Type B pancreatic cell (in vitro differentiated cells): ENCODE measurements around the gene NRXN2. TPM values are rescaled to one million over a fixed set of nuclear protein-coding genes. Genes with fewer than 3 reads are reported as not detected.

Experiments used
- DNase-seq: peaks from one replicate; pipeline ENCODE4 v3.0.0; 2021; ENCODE audit warnings: mixed read lengths; ENCODE audit not compliant: unreplicated experiment; ENCODE audit errors: extremely low spot score
- H3K27ac Mint-ChIP-seq: 2 replicates; pipeline ENCODE4 v1.8.0; 2021; ENCODE audit warnings: mild to moderate bottlenecking, mixed read lengths
- H3K27me3 Mint-ChIP-seq: 2 replicates; pipeline ENCODE4 v1.8.0; 2021; ENCODE audit warnings: mixed read lengths
- H3K36me3 Mint-ChIP-seq: 2 replicates; pipeline ENCODE4 v1.8.0; 2021; ENCODE audit warnings: mixed read lengths
- H3K4me1 Mint-ChIP-seq: one replicate; pipeline ENCODE4 v1.8.0; 2021; ENCODE audit warnings: mixed read lengths; ENCODE audit not compliant: unreplicated experiment
- H3K4me3 Mint-ChIP-seq: 2 replicates; pipeline ENCODE4 v1.8.0; 2021; ENCODE audit warnings: mild to moderate bottlenecking, mixed read lengths
- H3K9me3 Mint-ChIP-seq: 2 replicates; pipeline ENCODE4 v1.8.0; 2021; ENCODE audit warnings: mixed read lengths
- CTCF ChIP-seq: fragments of 200-600 bp; sonication (generic); conservative IDR thresholded peaks from 2 replicates; pipeline ENCODE4 v1.5.0; 2021; ENCODE audit warnings: antibody characterized with exemption, mild to moderate bottlenecking
- total RNA-seq: library from RNA; stranded (reverse); gene quantifications from 2 replicates; pipeline ENCODE4 v1.2.1, GENCODE V29; 2021; ENCODE audit warnings: low replicate concordance

Gene NRXN2
- total RNA-seq, 1 donor from 2014 or later, result 22.1 TPM

- Mint-ChIP-seq H3K4me1 (peaks cover 7% of the 10 kb centered on the region), H3K4me3 (peak overlapping the region; percentile 77), H3K27ac (no peak overlapping the region), H3K36me3 (no peaks in the 10 kb centered on the region), H3K9me3 (no peaks in the 10 kb centered on the region), H3K27me3 (peaks cover 63% of the 10 kb centered on the region)
- DNase-seq, result no peak
- TF ChIP-seq CTCF, result no peak
Observed at GRCh38 chr11:64741375-64742086, 18.5 kb upstream of the NRXN2 start.

GRCh38 chr11:64739871-64740270 is 16.9 kb upstream of the NRXN2 start:
- no peak for DNase-seq
- peaks cover 7% of the 10 kb centered on the region for H3K4me1 Mint-ChIP-seq
- H3K36me3 Mint-ChIP-seq, result no peaks in the 10 kb centered on the region
- H3K9me3 Mint-ChIP-seq, result no peaks in the 10 kb centered on the region
- H3K27me3 Mint-ChIP-seq, result peaks cover 60% of the 10 kb centered on the region
- no peak for TF ChIP-seq CTCF
- H3K27ac Mint-ChIP-seq, result no peak overlapping the region
- H3K4me3 Mint-ChIP-seq, result no peak overlapping the region

- Mint-ChIP-seq H3K4me3 (no peak overlapping the region), H3K4me1 (no peaks in the 10 kb centered on the region), H3K27me3 (peaks cover 48% of the 10 kb centered on the region), H3K9me3 (no peaks in the 10 kb centered on the region), H3K27ac (no peak overlapping the region), H3K36me3 (no peaks in the 10 kb centered on the region)
- no peak for DNase-seq
- no peak for TF ChIP-seq CTCF
Observed at GRCh38 chr11:64736654-64737053, 13.7 kb upstream of the NRXN2 start.

GRCh38 chr11:64735725-64736259 is 12.8 kb upstream of the NRXN2 start:
- Mint-ChIP-seq H3K9me3 (no peaks in the 10 kb centered on the region), H3K4me3 (no peak overlapping the region), H3K4me1 (no peaks in the 10 kb centered on the region), H3K36me3 (no peaks in the 10 kb centered on the region), H3K27ac (no peak overlapping the region), H3K27me3 (peaks cover 40% of the 10 kb centered on the region)
- DNase-seq, result no peak
- no peak for TF ChIP-seq CTCF

- Mint-ChIP-seq H3K4me3 (no peak overlapping the region), H3K4me1 (no peaks in the 10 kb centered on the region), H3K9me3 (no peaks in the 10 kb centered on the region), H3K27ac (no peak overlapping the region), H3K36me3 (no peaks in the 10 kb centered on the region), H3K27me3 (peaks cover 40% of the 10 kb centered on the region)
- no peak for TF ChIP-seq CTCF
- DNase-seq, result no peak
Observed at GRCh38 chr11:64734811-64735724, 12.1 kb upstream of the NRXN2 start.
